Peyer's patch (tissue), 4 donors: ENCODE results near the gene RACK1.
"Not testable (repeated sequence)": the region's sequence is repeated elsewhere in the genome, so short reads cannot be mapped to it uniquely, and the experiment has no call there.

Source experiments
- POLR2A ChIP-seq, 2 donors: fragments of 450-650 bp; IDR thresholded peaks; one replicate each; pipeline ENCODE4 v1.5.1; 2017; ENCODE audit warnings: antibody characterized with exemption in 2 of 2, mild to moderate bottlenecking in 2 of 2, moderate library complexity in 2 of 2
- TF ChIP-seq, protein P1 (sequence below), 6 experiments: fragments of 450-650 bp in 4 of 6; fragments of 200-600 bp in 2 of 6; sonication (generic) in 1 of 6; IDR thresholded peaks; one replicate each; pipeline ENCODE4 v1.5.1; 2017 to 2019; ENCODE audit warnings: antibody characterized with exemption in 6 of 6, mild to moderate bottlenecking in 3 of 6, moderate library complexity in 1 of 6

DNA sequence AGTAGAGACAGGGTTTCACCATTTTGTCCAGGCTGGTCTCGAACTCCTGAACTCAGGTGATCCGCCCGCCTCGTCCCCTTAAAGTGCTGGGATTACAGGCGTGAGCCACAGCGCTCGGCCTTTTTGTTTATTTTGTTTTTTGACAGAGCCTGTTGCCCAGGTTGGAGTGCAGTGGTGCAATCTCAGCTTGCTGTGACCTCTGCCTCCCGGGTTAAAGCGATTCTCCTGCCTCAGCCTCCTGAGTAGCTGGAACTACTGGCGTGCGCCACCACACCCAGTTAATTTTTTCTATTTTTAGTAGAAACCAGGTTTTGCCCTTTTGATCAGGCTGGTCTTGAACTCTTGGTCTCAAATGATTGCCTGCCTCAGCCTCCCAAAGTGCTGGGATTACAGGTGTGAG, 33.6 kb downstream of the RACK1 start:
- TF ChIP-seq, protein P1, sequence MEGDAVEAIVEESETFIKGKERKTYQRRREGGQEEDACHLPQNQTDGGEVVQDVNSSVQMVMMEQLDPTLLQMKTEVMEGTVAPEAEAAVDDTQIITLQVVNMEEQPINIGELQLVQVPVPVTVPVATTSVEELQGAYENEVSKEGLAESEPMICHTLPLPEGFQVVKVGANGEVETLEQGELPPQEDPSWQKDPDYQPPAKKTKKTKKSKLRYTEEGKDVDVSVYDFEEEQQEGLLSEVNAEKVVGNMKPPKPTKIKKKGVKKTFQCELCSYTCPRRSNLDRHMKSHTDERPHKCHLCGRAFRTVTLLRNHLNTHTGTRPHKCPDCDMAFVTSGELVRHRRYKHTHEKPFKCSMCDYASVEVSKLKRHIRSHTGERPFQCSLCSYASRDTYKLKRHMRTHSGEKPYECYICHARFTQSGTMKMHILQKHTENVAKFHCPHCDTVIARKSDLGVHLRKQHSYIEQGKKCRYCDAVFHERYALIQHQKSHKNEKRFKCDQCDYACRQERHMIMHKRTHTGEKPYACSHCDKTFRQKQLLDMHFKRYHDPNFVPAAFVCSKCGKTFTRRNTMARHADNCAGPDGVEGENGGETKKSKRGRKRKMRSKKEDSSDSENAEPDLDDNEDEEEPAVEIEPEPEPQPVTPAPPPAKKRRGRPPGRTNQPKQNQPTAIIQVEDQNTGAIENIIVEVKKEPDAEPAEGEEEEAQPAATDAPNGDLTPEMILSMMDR (IDR thresholded peaks at IDR 0.05), result not testable (repeated sequence)
- TF ChIP-seq POLR2A (IDR thresholded peaks at IDR 0.05), result not testable (repeated sequence)
